ENCODE data around the gene TXNRD3.
"Not testable (repeated sequence)": the region's sequence is repeated elsewhere in the genome, so short reads cannot be mapped to it uniquely, and the experiment has no call there.

Gene TXNRD3

GRCh38 chr3:126591515-126591914 lies 63.4 kb downstream of the TXNRD3 start:
- not testable (repeated sequence) for DNase-seq (ENCODE audit: low spot score)

- no peak for DNase-seq (ENCODE audit: low spot score)
Observed at GRCh38 chr3:126582311-126582710, 72.6 kb downstream of the TXNRD3 start.

DNA sequence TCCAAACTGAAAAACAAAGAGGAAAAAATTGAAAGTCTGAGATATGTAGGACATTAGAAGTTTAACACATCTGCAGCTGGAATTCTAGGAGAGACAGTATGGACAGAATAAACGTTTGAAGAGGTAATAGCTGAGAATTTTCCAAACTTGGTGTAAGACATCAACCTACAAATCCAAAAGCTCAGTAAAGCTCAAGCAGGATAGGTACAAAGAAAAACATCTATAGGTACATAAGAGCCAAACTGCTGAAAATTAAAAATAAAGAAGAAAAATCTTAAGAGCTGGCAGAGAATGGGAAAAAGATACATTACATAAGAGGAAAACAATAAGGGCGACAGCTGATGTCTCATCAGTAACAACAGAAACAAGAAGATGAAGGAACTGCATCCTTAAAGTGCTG lies 73.4 kb downstream of the TXNRD3 start:
- no peak for DNase-seq (ENCODE audit: low spot score)

GRCh38 chr3:126580746-126581145 lies 74.2 kb downstream of the TXNRD3 start:
- no peak for DNase-seq (ENCODE audit: low spot score)

DNA sequence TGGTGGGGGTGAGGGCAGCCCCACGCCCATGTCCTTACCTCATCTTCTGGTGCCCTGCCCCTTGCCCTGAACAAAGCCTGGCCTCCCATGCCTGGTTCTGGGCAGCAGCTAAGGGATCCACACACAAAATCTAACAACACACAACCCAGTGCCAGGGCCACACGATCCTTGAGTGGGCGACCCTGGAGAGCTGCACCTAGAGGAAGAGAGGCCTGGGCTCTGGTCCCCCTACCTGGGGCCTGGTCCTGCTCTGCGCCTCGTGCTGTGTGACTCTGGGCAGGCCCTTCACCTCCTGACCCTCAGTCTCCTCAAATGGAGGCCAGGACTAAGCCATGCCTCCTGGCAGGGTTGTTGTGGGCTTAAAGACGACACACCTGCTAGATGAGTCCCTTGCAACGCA lies 76.2 kb downstream of the TXNRD3 start:
- no peak for DNase-seq (ENCODE audit: low spot score)

DNA sequence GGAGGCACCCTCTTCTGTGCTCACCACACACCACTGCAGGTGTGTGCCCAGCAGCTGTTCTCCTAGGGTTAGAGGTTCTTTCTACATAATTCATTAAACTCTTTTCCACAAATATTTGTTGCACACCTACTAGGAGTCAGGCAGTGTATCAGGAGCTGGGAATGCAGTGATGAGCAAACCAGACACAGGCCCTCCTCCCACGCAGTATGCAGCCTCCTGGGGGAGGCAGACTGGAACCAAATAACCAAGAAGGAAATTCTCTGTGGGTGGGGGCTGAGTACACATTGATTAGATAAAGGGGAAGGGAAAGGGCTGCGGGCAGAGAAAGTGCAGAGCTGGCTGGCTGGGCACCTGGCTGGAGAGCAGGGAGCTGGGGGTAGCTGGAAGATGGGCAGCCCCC lies 77.7 kb downstream of the TXNRD3 start:
- DNase-seq (ENCODE audit: low spot score) = no peak

GRCh38 chr3:126573492-126574117 lies 81.3 kb downstream of the TXNRD3 start:
- DNase-seq (ENCODE audit: low spot score) = no peak

DNA sequence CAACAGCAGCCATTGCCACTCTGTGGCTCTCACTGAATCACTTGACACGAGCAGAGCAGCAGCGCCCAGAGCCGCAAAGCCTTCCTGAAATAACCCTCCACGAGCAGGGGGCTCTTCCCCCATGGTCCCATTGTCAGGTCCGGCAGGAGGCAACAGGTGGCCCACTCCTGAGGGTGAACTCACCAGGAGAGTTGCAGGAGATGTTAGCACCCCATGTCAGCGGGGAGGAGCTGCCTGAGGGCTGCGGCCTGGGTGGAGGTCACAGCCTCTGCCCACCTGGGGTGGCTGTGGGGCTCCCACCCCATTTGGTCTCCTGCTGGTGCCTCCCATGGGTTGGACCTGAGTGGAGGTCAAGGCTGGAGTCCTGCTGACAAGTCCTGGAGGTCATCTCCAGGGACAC lies 83.8 kb downstream of the TXNRD3 start:
- no peak for DNase-seq (ENCODE audit: low spot score)

DNA sequence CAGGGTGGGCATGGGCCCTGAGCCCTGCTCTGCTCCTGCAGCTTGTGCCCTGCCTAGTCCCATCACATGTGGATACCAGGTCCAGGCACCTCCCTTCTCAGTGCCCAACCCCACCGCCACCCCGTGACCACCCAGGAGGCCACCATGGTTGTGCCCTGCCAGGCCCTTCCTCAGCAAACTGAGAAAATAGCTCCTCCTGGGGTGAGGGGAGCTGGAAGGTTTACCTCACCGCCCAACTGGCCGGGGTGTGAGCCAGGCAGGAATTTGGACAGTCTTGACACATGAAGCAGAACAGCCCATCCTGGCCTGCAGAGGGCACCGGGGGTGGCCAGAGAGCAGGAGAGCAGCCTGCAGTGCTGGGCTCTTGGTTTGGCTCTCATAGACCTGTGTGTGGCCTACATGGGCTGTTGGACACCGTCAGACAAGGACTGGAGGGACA lies 84.8 kb downstream of the TXNRD3 start:
- DNase-seq (ENCODE audit: low spot score) = no peak

GRCh38 chr3:126569390-126569975 lies 85.4 kb downstream of the TXNRD3 start:
- no peak for DNase-seq (ENCODE audit: low spot score)

DNA sequence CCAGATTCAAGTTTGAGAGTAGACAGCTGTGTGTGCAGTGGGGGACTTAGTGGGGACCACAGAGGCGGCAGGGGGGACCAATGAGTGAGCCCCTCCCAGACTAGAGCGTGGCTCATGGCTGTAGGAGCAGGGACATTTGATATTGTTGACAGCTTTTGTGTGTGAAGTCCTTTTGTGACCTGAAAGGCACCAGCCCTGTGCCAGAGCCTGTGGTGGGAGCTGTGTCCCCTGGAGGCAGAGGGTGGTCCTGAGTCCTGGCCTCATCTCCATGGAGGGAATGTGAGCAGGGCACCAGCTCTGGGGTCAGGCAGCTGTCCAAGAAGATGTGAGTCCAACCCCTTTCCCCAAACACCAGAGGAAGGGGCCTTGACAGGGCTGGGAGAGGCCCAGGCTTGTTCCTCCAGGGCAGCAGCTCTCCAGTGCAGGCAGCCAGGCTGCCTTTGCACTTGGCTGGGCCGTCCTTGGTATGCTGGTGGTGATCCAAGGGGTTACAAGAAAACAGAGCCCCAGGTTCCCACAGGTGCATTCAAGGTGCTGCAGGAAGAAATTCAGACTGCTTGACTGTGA lies 86.1 kb downstream of the TXNRD3 start:
- DNase-seq (ENCODE audit: low spot score) = no peak

DNA sequence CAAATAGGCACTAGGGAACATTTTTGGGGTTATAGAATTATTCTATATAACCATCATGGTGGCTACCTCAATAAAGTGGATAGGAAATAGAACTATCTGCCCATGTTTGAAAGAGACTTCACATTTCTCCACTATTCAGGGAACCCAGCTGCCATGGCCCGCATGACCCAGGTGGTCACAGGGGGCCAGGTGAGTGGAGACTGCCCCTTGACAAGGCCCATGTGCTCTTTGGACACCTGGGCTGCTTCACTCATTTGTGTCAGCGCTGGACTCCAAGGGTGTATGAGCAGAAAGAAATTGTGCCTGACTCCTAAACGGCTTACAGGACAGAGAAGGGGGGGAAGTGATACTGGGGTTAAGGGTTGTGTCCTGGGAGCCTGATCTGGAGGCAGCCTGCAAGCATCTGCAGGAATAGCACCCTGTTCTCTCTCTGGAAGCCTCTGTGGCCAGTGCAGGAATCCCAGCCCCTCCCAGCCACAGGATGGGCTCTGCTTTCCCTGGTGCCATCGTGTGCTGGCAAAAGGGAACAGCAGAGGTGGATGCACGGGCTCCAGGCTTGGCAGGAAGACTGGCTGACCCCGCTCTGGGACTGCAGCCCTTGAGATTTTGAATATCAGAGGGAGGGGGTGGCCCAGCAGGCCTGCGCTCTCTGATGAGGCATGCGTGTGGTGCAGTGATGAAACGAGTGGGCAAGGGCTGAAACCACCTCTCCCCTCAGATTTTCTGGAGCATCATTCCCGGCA lies 87.1 kb downstream of the TXNRD3 start:
- no peak for DNase-seq (ENCODE audit: low spot score)

GRCh38 chr3:126562737-126563276 lies 92.1 kb downstream of the TXNRD3 start:
- no peak for DNase-seq (ENCODE audit: low spot score)

DNA sequence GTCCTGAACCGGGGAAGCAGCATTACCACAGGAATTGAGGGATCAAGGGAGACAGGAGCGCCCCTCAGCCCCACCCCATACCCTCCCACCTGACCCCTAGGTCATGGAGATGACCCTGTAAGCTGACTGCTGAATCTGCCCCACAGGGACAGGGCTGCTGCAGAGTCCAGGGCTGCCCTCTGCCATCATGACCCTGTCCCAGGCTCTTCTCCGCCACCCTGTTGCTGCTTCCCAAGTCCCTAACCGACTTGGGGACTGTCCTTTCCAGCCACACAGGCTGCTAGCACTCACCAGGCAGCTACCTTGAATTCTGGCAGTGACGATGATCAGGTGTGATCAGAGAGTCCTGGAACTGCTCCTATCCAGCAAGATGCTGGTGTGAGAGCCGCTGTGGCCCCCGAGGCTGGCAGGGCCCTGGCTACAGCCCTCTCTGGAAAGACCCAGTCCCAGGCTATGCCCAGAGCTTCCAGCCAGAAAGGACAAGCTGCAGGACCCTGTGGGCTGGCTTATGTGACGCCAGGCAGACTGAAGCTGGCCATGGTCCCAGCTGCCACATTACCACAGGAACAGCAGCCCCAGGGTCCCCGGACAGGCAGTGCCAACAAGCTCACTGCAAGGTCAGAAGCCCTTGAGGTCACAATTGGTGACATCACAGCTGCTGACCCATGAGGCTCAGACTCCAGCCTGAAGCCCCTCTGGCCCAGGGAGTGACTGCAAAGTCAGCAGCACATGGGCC lies 96.4 kb downstream of the TXNRD3 start, which contains the start of gene C3orf22:
Gene C3orf22, minus strand, starts transcription at position 597 of the 736 bp plus-strand sequence. CDS start 5,542 bp downstream, outside the sequence.
- peak; percentile 11 for DNase-seq (ENCODE audit: low spot score)

GRCh38 chr3:126557761-126558160 lies 97.2 kb downstream of the TXNRD3 start:
- DNase-seq (ENCODE audit: low spot score) = peak; percentile 9

GRCh38 chr3:126557415-126557745 lies 97.5 kb downstream of the TXNRD3 start:
- peak; percentile 12 for DNase-seq (ENCODE audit: low spot score)
